Measurements from ENCODE around the gene MCM3AP. TPM values are rescaled to one million over a fixed set of nuclear protein-coding genes. Genes with fewer than 3 reads are reported as not detected.
A peak's percentile ranks its signal among the peaks of the same experiment; 100 is the strongest.

The MCM3AP gene
- total RNA-seq, 1 experiment from 2014 or later = 88.4 TPM

DNA sequence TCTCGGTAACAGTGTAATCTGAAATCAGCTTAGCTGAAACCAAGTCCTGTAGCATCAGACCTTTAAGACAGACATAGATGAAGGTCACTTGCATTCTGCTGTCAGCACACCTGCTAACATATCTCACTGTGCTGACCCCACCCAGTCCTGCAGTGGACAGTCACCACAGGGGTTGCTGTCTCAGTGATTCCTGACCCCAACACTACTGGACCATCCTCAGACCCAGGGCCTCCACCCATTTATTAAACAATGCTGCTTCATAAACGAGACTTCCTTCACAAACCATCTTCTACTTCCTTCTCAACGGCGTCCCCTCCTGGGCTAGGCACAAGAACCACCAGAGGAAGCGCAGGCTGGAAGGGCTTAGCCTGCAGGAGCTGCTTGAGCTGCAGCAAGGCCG lies 39.1 kb downstream of the MCM3AP start (continued):
- TF ChIP-seq, protein P1, sequence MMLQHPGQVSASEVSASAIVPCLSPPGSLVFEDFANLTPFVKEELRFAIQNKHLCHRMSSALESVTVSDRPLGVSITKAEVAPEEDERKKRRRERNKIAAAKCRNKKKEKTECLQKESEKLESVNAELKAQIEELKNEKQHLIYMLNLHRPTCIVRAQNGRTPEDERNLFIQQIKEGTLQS (IDR thresholded peaks at IDR 0.05) = no peak
- TF ChIP-seq ZFX (IDR thresholded peaks at IDR 0.05) (no peak), ELF1 (IDR thresholded peaks at IDR 0.05; ENCODE audit: borderline replicate concordance, low read depth) (no peak), EGR1 (IDR thresholded peaks at IDR 0.05; ENCODE audit: low read depth) (no peak)
- TF ChIP-seq, protein P2, sequence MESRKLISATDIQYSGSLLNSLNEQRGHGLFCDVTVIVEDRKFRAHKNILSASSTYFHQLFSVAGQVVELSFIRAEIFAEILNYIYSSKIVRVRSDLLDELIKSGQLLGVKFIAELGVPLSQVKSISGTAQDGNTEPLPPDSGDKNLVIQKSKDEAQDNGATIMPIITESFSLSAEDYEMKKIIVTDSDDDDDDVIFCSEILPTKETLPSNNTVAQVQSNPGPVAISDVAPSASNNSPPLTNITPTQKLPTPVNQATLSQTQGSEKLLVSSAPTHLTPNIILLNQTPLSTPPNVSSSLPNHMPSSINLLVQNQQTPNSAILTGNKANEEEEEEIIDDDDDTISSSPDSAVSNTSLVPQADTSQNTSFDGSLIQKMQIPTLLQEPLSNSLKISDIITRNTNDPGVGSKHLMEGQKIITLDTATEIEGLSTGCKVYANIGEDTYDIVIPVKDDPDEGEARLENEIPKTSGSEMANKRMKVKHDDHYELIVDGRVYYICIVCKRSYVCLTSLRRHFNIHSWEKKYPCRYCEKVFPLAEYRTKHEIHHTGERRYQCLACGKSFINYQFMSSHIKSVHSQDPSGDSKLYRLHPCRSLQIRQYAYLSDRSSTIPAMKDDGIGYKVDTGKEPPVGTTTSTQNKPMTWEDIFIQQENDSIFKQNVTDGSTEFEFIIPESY (IDR thresholded peaks at IDR 0.05; ENCODE audit: extremely low read depth, insufficient replicate concordance, low read length) = no peak

DNA sequence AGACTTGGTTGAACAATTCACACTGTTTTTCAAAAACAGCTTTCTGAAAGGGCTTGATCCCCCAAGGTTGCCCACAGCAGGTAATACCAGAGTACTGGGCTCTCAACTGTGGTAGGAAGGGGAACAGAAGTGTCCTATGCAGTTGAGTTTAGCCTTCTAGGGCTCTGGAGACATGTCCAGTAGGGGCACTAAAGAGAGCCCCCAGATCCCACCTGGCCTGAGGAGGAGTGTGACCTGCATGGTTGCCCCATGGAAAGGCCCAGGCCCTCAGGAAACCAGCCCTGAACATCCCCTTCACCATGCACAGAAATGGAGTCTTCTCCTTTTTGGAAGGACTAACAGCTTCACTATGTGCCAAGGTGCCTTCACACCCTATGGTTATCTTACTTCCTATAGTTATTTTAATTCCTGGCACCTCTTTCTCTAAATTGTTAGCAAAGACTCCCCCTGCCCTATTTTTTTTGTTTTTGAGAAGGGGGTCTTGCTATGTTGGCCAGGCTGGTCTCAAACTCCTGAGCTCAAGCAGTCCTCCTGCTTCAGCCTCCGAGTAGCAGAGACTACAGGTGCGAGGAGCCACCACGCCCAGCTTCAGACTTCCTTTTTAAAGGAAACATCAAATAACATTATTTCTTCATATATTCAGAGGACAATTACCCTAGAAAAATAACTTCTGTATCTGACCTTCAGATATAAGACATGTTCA lies 40.0 kb downstream of the MCM3AP start:
- POLR2A ChIA-PET = no interaction called here
- Histone ChIP-seq H2AFZ (ENCODE audit: low read depth, low read length, poor library complexity, severe bottlenecking) (no peak overlapping the region), H3K9ac (ENCODE audit: low read length) (no peak overlapping the region), H4K20me1 (ENCODE audit: insufficient read depth) (no peaks in the 10 kb centered on the region), H3K4me2 (ENCODE audit: low read length) (no peak overlapping the region), H3K27ac (ENCODE audit: low read depth, low read length) (no peak overlapping the region), H3K4me1 (ENCODE audit: control insufficient read depth in 1 of 2, insufficient read depth in 2 of 2, low read length in 2 of 2) (no peaks in the 10 kb centered on the region), H3K27me3 (ENCODE audit: insufficient read depth, low read length) (no peaks in the 10 kb centered on the region), H3K9me3 (ENCODE audit: control insufficient read depth in 1 of 2, insufficient read depth in 1 of 2, low read depth in 1 of 2, low read length in 2 of 2) (no peaks in the 10 kb centered on the region), H3K9me2 (ENCODE audit: insufficient read depth) (no peaks in the 10 kb centered on the region), H3K36me3 (ENCODE audit: control insufficient read depth in 1 of 2, insufficient read depth in 2 of 2, low read length in 2 of 2) (peaks cover 65 to 72% of the 10 kb centered on the region in 2 experiments), H3K4me3 (replicated peaks in 1 of 2; ENCODE audit: low read depth in 1 of 2, low read length in 2 of 2) (no peak overlapping the region), H3K79me2 (ENCODE audit: insufficient read depth, low read length) (peaks cover 7% of the 10 kb centered on the region; the same call in 1 of the 2 replicates)
- DNase-seq (ENCODE audit: low read depth, low spot score) = no peak
- TF ChIP-seq ZFX (IDR thresholded peaks at IDR 0.05) (no peak), TCF7L2 (IDR thresholded peaks at IDR 0.05; ENCODE audit: borderline replicate concordance, extremely low read depth, insufficient read depth, insufficient read length) (no peak)
- TF ChIP-seq, protein P3, sequence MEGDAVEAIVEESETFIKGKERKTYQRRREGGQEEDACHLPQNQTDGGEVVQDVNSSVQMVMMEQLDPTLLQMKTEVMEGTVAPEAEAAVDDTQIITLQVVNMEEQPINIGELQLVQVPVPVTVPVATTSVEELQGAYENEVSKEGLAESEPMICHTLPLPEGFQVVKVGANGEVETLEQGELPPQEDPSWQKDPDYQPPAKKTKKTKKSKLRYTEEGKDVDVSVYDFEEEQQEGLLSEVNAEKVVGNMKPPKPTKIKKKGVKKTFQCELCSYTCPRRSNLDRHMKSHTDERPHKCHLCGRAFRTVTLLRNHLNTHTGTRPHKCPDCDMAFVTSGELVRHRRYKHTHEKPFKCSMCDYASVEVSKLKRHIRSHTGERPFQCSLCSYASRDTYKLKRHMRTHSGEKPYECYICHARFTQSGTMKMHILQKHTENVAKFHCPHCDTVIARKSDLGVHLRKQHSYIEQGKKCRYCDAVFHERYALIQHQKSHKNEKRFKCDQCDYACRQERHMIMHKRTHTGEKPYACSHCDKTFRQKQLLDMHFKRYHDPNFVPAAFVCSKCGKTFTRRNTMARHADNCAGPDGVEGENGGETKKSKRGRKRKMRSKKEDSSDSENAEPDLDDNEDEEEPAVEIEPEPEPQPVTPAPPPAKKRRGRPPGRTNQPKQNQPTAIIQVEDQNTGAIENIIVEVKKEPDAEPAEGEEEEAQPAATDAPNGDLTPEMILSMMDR (IDR thresholded peaks at IDR 0.05 in 2 of 3, conservative IDR thresholded peaks at IDR 0.05 in 1 of 3; ENCODE audit: borderline replicate concordance in 1 of 3, insufficient read depth in 1 of 3, low read depth in 2 of 3, low read length in 2 of 3) = peak in 1 of 3 experiments; percentile 14; a peak in 1 of 6 replicates
- RAD21 ChIA-PET (ENCODE audit: low non-redundant PET in 1 of 2, low total read pairs in 2 of 2, uncharacterized antibody in 2 of 2, unreplicated experiment in 2 of 2) = no interaction called here
- peak; percentile 60; the same call in 1 of the 2 replicates for ATAC-seq
- intact Hi-C loops (cut with micrococcal nuclease) = no loop called here
- no TSS peak for BruUV-seq (replicated peaks)
- CTCF ChIA-PET = no interaction called here
